Lung (tissue), 12 donors: Measurements from ENCODE around the gene PHETA2. TPM values are rescaled to one million over a fixed set of nuclear protein-coding genes. Genes with fewer than 3 reads are reported as not detected.

Experiments used
- ATAC-seq: fragments of 200-7000 bp; cut with Tn5 transposase; one replicate; pipeline ENCODE4 v1.9.1; 2020; ENCODE audit warnings: moderate number of reproducible peaks; ENCODE audit not compliant: insufficient read depth, low FRiP score
- DNase-seq, 3 donors: peaks; one replicate each; pipeline ENCODE4 v3.0.0-alpha.2; 2013 to 2017
- H3K27ac ChIP-seq, 2 donors: one replicate each; pipeline ENCODE4 v1.5.1; 2013; ENCODE audit warnings: mild to moderate bottlenecking in 2 of 2, moderate library complexity in 2 of 2, control low read depth in 1 of 2, inconsistent platforms in 1 of 2, low read depth in 1 of 2, low read length in 1 of 2
- H3K27me3 ChIP-seq, 3 donors: one replicate each; pipeline ENCODE4 v1.5.1; 2013; ENCODE audit warnings: low read length in 2 of 3; ENCODE audit not compliant: control insufficient read depth in 3 of 3, insufficient read depth in 3 of 3
- H3K36me3 ChIP-seq, 4 donors: one replicate each; pipeline ENCODE4 v1.5.1; 2013; ENCODE audit warnings: low read length in 4 of 4, mild to moderate bottlenecking in 1 of 4, moderate library complexity in 1 of 4; ENCODE audit not compliant: control insufficient read depth in 4 of 4, insufficient read depth in 4 of 4
- H3K4me1 ChIP-seq, 5 donors: one replicate each; pipeline ENCODE4 v1.5.1; 2013; ENCODE audit warnings: low read length in 5 of 5, mild to moderate bottlenecking in 2 of 5, moderate library complexity in 1 of 5; ENCODE audit not compliant: control insufficient read depth in 5 of 5, insufficient read depth in 5 of 5
- H3K4me3 ChIP-seq: one replicate; pipeline ENCODE4 v1.5.1; 2013; ENCODE audit warnings: mild to moderate bottlenecking, control low read depth, moderate library complexity
- H3K9ac ChIP-seq, 2 donors: one replicate each; pipeline ENCODE4 v1.5.1; 2013; ENCODE audit warnings: low read length in 2 of 2, control low read depth in 1 of 2; ENCODE audit not compliant: insufficient read depth in 1 of 2
- H3K9me3 ChIP-seq, 4 donors: one replicate each; pipeline ENCODE4 v1.5.1; 2013; ENCODE audit warnings: low read length in 3 of 4, mild to moderate bottlenecking in 1 of 4, moderate library complexity in 1 of 4; ENCODE audit not compliant: control insufficient read depth in 4 of 4, insufficient read depth in 3 of 4
- WGBS, 2 donors: extraction: QIAGEN DNeasy Blood & Tissue Kit; methylation state at CpG; one replicate each; pipeline ENCODE4 v1.1.7; 2013; 5-methylcytosine and 5-hydroxymethylcytosine counted together
- polyA plus RNA-seq, 2 donors: library from polyadenylated mRNA; stranded (reverse); fragments of 200-250 nt; gene quantifications; one replicate each; pipeline ENCODE4 v1.2.1, GENCODE V29; 2013
- total RNA-seq, 2 donors: library from RNA; depleted of rRNA in 1 of 2; stranded (reverse); fragments of >200 nt in 1 of 2; gene quantifications; one replicate each; pipeline ENCODE4 v1.2.1, GENCODE V29; 2014 to 2021
- TF ChIP-seq, protein P1 (sequence below): IDR thresholded peaks from 2 replicates; pipeline ENCODE4 v1.5.1; 2012; ENCODE audit warnings: mild to moderate bottlenecking; ENCODE audit errors: control extremely low read depth, extremely low read depth
- donor health status: control.
- donor health status: control.
- donor health status: Bipolar disorder and iron deficiency.
- donor health status: healthy.
- donor health status: DM: yes; HTN: yes; CAD: no.

The PHETA2 gene
- total and polyA plus RNA-seq, 4 donors: 11.8 to 18.1 (median 13.5) TPM

DNA sequence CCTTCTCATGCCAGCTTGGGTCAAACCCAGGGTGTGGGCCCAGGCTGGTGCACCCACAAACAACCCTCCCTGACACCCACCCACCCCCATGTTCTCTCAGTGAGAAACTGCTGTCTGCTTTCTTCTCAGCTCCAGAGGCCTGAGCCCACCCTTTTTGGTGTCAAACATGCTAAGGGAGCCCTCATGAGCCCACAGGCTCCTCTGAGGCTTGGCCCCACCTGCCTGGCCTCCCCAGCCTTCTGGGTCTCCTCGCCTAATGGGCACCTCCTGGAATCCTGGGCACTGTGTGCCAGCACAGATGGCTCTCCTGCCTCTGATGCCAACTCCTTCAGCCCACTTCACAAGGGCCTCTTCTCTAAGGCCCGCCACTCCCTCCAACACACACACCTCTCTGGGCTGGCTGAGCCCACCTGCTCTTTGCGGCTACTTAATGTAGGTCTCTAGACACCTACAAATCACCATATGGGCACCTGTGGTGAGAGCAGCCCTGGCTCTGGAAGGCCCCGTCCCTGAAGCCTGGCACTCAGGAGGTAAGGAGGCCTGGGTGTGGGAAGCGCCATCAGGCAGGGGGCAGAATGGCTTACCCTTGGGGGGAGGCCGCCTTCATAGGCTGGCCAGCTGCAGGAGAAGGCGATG, 7.8 kb upstream of the PHETA2 start:
- H3K4me3 ChIP-seq: no peak overlapping the region
- no peak overlapping the region for H3K27ac ChIP-seq
- H3K36me3 ChIP-seq: peaks cover 7 to 40% (median 14%) of the 10 kb centered on the region in 4 donors
- peaks cover 0 to 3% (median 0%) of the 10 kb centered on the region in 4 donors for H3K9me3 ChIP-seq
- H3K27me3 ChIP-seq: no peaks in the 10 kb centered on the region
- ATAC-seq (no peak), DNase-seq (no peak)
- no peak overlapping the region for H3K9ac ChIP-seq
- H3K4me1 ChIP-seq: peaks cover 0 to 13% (median 4%) of the 10 kb centered on the region in 5 donors
- 95% methylated on average over 7 of the region's 7 CpGs for WGBS, 2 donors
- TF ChIP-seq, protein P1, sequence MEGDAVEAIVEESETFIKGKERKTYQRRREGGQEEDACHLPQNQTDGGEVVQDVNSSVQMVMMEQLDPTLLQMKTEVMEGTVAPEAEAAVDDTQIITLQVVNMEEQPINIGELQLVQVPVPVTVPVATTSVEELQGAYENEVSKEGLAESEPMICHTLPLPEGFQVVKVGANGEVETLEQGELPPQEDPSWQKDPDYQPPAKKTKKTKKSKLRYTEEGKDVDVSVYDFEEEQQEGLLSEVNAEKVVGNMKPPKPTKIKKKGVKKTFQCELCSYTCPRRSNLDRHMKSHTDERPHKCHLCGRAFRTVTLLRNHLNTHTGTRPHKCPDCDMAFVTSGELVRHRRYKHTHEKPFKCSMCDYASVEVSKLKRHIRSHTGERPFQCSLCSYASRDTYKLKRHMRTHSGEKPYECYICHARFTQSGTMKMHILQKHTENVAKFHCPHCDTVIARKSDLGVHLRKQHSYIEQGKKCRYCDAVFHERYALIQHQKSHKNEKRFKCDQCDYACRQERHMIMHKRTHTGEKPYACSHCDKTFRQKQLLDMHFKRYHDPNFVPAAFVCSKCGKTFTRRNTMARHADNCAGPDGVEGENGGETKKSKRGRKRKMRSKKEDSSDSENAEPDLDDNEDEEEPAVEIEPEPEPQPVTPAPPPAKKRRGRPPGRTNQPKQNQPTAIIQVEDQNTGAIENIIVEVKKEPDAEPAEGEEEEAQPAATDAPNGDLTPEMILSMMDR: no peak

DNA sequence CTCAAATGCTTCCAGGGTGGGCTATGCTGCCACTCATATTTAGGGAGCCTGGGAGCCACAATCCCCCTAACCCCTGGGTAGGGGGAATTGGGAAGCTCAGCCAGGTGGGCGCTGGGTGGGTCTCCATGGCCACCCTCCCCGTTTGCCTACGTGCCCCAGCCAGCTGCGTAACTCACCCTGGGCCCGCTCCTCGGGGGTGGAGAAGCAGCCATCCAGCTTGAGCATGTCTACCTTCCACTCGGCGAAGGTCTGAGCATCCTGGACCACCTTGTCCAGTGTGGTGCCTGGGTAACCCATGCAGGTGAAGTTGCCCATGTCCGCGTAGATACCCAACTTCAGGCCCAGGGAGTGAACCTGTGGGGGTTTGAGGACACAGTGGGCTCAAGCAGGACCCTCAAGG, 7.1 kb upstream of the PHETA2 start:
- TF ChIP-seq, protein P1: no peak
- no peak overlapping the region for H3K4me3 ChIP-seq
- peaks cover 0 to 17% (median 4%) of the 10 kb centered on the region in 5 donors for H3K4me1 ChIP-seq
- ATAC-seq (no peak), DNase-seq (no peak)
- H3K9ac ChIP-seq: no peak overlapping the region
- H3K36me3 ChIP-seq: peaks cover 7 to 37% (median 14%) of the 10 kb centered on the region in 4 donors
- H3K27ac ChIP-seq: no peak overlapping the region
- 97 to 98% methylated on average over 10 of the region's 10 CpGs for WGBS, 2 donors
- no peaks in the 10 kb centered on the region for H3K27me3 ChIP-seq
- peaks cover 0 to 2% (median 0%) of the 10 kb centered on the region in 4 donors for H3K9me3 ChIP-seq

DNA sequence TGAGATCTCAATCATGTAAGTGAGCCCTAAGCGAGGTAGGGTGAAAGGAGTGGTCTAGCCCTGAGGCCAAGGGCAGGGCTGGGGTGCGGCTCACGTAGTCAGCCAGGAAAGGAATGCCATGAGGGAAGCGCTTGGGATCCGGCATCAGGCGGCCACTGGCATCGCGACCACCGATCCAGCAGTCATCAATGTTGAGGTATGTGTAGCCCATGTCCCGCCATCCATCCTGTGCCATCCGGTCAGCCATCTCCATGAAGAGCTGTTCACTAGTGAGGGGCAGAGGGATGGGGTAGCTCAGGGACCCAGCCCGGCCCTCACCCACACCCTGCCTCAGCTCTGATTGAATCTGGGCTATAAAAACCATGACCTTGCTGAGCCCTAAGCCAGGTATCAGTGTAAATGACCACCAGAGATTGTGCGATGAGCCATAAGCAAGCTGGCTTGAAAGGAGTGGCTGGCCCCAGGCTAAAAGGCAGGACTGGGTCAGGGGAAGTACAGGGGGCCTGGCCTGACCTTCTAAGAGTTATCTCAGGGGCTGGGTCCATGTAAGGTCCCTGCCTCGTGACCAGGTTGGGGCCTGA, 6.3 kb upstream of the PHETA2 start:
- no peak overlapping the region for H3K27ac ChIP-seq
- H3K36me3 ChIP-seq: peaks cover 7 to 32% (median 10%) of the 10 kb centered on the region in 4 donors
- DNase-seq (no peak), ATAC-seq (no peak)
- H3K4me1 ChIP-seq: peaks cover 0 to 17% (median 4%) of the 10 kb centered on the region in 5 donors
- WGBS, 2 donors: 90 to 99% methylated on average over 14 of the region's 14 CpGs
- TF ChIP-seq, protein P1: no peak
- H3K9me3 ChIP-seq: no peaks in the 10 kb centered on the region
- no peak overlapping the region for H3K4me3 ChIP-seq
- H3K27me3 ChIP-seq: no peaks in the 10 kb centered on the region
- no peak overlapping the region for H3K9ac ChIP-seq
